HG03135 (cell line): Measurements from ENCODE around the gene GRM2.
A peak's percentile ranks its signal among the peaks of the same experiment; 100 is the strongest.

Source experiments
- ATAC-seq: cut with Tn5 transposase; IDR thresholded peaks from one replicate; pipeline ENCODE4 v1.9.1; 2021; ENCODE audit warnings: mild to moderate bottlenecking, moderate library complexity; ENCODE audit not compliant: unreplicated experiment

Gene GRM2

DNA sequence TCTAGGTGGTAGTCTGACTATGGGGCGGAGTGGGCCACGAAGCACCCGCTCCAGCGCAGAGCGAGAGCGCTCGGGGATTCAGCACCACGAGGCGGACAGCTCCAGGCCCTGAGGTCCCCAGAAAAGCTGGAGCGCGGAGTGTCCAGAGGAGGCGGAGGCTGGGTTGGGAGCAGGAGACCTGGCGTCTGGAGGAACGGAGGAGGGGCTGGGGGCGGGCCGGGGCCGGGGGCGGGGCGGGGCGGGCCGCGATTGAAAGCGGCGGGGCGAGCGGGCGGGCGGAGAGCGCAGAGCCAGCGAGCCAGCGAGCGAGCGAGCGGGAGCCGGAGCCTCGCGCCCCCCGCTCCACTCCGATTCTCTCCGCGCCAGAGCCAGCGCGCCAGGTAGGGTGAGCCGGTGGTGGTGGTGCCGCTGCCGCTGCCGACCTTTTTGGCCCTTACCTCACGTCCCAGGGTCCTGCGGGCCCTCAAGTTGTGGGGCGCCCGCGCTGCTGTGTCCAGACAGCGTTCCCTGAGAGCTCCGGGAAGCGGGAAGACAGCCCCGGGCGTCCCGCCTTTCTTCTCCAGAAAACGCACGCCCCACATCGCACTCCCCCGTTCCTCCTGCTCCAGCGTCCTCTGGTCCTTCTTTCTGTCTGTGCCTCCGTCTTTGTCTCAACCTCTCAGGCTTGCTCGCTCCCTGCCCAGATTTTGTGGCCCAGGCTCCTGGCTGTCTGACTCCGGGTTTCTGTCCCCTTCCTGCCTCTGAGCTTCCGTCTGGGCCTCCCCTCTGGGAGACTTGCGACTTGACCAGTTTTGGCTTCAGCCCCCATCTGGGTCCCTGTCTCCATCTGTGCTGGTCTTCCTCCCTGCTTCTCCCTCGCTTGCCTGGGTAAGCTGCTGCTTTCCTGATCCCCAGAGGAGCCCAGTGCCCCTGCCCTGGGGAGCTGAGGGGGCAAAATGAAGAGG lies at the start of gene GRM2:
Gene GRM2, plus strand, starts transcription at position 281 of the 944 bp plus-strand sequence. CDS start 1,916 bp downstream, outside the sequence.
- ATAC-seq, result no peak

DNA sequence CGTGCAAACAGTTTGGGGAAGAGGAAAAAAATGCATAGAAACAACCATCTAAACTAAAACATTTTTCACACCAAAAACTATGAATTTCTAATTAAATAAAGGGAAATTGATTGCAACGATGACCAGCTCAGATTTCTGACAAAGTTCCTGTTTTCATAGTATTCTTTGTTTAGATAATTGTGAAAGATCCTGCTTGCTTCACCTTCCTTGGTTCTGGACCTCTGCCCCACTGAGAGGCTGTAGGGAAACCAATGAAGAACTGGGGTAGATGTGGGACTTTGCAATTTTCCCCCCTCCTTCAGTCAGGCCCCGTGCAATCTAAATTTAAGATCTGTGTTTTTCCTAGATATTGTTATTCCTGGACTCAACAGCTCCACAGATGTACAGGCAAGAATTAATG lies 49.6 kb upstream of the GRM2 start:
- ATAC-seq, result no peak

DNA sequence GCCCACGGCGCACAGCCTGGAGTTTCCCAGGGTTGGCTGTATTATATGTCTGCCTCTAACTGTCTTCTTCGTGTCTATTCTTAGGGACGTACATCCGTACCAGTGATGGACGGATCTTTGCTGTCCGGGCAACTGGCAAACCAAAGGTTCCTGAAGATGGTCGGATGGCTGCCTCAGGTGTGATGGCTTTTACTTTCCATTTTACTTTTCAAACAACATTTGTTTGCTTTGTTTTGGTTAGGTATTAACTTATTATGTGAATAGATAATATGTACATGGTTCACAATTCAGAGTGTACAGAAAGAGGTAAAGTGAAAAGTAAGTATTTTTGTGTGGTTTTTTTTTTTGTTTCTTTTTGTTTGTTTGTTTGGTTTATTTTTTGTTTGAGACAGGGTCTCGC lies 46.9 kb upstream of the GRM2 start:
- ATAC-seq, result no peak

- no peak for ATAC-seq
Observed at GRCh38 chr3:51662456-51662855, 44.4 kb upstream of the GRM2 start.

GRCh38 chr3:51668756-51669155 lies 38.1 kb upstream of the GRM2 start:
- ATAC-seq, result no peak

- no peak for ATAC-seq
Observed at GRCh38 chr3:51669241-51670052, 37.4 kb upstream of the GRM2 start.

DNA sequence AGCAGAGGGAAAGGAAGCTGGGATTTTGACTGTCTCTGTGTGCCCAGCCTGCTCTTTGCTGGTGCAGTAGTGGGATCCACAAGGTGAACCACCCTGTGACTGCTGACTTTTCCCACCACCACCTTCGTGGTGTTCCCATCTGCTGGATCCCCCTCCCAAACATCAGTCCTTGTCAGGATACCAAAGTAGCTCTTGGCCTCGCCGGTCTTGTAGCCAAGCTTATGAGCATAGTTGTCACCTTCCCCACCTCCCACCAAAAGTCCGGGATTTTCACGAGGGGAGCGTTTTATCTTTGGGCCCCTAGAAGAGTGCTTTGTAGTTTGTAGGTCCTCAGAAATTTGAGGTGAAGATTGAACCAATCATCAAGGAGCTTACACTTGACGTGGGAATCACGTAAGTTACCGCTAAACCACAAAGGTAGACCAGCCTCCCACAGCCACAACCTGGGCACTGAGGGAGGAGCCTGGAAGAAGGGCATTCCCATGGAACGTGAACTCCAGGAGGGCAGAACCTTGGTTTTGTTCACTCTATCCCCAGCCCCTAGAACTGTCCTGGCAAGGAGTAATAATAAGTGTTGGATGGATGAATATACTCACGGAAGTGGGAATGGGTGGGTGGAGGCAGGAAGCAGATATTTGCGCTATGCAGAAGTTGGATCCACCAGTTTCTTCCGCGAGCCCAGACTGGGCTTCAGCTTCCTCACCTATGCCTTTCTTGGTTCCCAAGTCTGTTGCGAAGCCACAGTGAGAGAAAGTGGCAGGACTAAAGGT lies 36.6 kb upstream of the GRM2 start:
- ATAC-seq, result no peak

DNA sequence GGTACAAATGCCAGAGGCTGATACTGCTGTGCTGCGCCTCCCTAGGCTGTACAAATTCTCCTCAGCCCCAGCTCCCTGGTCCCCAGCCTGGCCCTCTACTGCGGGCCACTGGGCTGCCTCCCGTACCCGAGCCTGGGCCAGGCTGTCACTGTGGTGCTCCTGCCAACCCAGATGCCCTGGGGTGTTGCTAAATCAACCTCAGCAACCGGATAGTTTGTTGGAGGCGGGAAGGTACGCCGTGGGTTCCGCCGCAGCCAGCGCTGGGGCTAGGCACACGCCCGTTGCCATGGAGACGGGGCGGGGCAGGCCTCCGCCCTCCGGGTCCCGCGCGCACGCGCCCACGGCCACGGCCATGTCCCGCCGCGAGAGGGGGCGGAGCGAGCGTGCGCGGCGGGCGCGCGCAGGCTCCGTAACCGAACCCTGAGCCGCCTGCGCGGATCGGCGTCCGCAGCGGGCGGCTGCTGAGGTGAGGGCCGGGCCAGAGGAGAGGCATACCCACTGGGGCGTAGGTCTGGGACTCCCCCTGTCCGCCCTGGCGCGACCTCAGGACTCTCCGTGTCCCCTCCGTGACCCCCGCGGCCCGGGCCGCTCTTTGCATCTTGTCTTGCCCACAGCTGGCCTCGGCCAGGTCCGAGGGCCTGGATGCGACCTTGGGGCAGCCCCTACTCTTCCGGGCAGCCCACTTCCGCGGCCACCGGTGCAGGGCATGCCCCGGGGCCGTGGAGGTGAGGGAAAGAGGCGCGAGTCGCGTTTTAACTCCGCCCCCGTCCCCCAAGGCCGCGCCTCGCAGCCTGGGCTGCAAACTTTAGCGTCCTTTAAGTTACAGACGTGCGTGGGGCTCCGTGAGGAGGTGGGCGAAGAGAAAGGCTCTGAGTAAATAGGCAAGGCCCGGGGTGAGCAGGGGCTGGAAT lies 35.8 kb upstream of the GRM2 start, which contains the start of gene TEX264:
Gene TEX264, plus strand, starts transcription at position 430 of the 911 bp plus-strand sequence. CDS start 3,053 bp downstream, outside the sequence.
- peak; percentile 73 for ATAC-seq

GRCh38 chr3:51671734-51672475 lies 35.0 kb upstream of the GRM2 start:
- ATAC-seq, result peak; percentile 38

DNA sequence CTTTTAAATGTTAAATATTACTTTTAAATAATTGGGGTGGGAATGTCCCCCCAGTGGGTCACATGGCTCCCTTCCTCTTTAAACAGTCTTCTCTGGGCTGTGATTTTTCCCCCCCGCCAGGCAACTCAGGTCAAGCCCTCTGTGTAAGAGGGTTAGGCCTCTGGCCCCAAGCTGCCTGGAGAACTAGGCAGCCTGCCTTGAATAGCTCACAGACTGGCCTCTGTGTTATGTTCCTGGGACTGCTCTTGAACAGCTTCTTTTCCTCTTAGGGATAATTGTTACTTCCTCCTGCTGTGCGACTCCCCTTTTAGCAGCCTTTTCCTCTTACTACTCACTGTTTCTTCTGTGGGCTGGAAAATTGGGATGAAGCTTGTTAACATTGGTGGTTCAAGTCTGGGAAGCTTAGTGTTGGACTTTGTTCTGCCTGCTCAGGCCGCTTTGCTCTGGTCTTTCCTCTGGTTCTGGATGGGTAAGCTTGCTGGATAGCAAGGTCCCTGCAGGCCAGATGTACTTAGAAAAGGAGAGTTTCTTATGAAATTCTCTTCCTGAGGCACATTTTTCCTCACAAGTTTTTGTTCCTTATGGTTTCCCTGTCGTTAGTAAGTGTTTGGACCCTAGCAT lies 33.6 kb upstream of the GRM2 start:
- no peak for ATAC-seq

DNA sequence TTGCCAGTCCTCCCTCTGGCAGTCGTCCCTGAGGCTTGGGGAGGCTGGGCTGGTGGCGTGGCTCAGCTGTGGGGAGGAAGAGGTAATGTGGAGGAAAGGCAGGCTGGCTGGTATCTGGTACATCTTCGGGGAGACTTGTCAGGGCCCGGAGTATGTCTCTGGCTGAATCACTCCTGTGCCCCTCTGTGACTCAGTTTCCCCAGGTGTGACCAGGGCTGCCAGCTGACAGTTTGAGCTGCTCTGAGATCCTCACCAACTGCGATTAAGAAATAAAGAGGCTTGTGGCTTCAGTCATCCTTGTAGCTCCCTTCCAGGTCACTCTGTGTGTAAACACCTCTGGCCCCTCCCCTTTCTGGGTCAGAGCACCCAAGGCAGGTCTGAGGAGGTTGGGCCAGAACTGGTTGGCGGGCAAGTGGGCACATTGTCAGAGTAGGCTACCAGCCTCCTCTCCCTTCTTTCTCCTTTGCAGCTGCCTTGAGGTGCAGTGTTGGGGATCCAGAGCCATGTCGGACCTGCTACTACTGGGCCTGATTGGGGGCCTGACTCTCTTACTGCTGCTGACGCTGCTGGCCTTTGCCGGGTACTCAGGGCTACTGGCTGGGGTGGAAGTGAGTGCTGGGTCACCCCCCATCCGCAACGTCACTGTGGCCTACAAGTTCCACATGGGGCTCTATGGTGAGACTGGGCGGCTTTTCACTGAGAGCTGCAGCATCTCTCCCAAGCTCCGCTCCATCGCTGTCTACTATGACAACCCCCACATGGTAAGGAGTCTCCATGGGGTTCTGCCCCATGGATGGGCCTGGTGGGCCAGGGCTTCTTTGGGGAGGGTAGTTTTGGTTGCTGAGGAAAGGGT lies 32.8 kb upstream of the GRM2 start:
- ATAC-seq, result no peak

GRCh38 chr3:51675201-51675611 lies 31.7 kb upstream of the GRM2 start:
- no peak for ATAC-seq

GRCh38 chr3:51676102-51676640 lies 30.7 kb upstream of the GRM2 start:
- no peak for ATAC-seq

GRCh38 chr3:51677358-51677757 lies 29.5 kb upstream of the GRM2 start:
- no peak for ATAC-seq

GRCh38 chr3:51678186-51678585 lies 28.7 kb upstream of the GRM2 start:
- no peak for ATAC-seq

- no peak for ATAC-seq
Observed at GRCh38 chr3:51678641-51679040, 28.2 kb upstream of the GRM2 start.

DNA sequence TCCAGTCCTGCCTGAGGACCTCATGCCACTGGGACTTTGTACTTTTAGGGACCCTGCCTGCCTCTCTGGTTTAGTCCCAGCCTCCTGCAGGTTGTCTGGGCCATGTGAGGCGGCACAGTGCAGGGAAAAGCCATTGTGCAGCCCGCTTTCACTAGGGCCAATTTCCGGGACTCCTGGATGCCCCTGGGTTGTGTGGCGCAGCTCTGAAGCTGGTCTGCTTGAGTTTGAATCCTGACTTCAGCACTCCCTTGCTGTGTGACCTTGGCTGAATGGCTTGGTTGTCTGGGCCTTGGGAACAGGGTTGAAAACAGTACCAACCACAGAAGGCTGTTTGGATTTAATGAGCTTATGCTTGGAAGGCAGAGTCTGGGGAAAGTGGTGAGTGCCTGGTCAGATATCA lies 27.6 kb upstream of the GRM2 start:
- no peak for ATAC-seq

DNA sequence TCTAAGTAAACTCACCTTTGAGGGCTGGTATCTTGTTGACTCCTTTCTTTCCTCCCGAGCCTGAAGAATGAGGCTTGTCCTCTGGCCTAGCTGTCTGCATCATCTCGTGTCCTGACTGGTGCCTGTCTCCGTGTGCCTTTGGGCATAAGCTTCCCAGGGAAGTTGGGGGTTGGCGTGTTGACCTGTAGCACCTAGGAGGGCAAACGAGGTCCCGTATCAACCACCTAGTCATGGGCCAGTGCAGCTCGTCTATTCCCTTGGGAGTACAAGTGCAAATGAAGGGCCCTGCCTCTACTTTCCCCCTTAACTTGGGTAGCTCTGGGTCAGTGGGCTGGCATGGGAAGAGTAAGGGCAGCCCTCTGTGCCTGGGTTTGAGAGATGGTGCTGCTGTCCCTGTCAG lies 27.1 kb upstream of the GRM2 start:
- ATAC-seq, result no peak
